ENCODE results near the gene IL1R2. TPM values are rescaled to one million over a fixed set of nuclear protein-coding genes. Genes with fewer than 3 reads are reported as not detected.

The IL1R2 gene
- total RNA-seq, 1 experiment from 2014 or later, result 10.1 TPM

- peak; percentile 97 to 98 for TF ChIP-seq CTCF (IDR thresholded peaks at IDR 0.05; ENCODE audit: insufficient read depth in 1 of 2, low read depth in 1 of 2, low read length in 1 of 2, severe bottlenecking in 1 of 2, unreplicated experiment in 1 of 2)
- BruUV-seq (replicated peaks), result no TSS peak
- ChIA-PET CTCF (interaction anchor here (0.6 to 2.4 kb wide), 15 partner anchors 14 to 565 kb away, joined by 3 to 41 read pairs (median 3); partner anchors contain the start of gene IL1R1), POLR2A (no interaction called here)
- no peak overlapping the region for H3K4me3 Mint-ChIP-seq (ENCODE audit: unreplicated experiment)
- Histone ChIP-seq H3K36me3 (ENCODE audit: control insufficient read depth, insufficient read depth, low read length) (no peaks in the 10 kb centered on the region; the same call in none of the 2 replicates), H3K4me1 (peaks cover 5% of the 10 kb centered on the region), H3K27me3 (replicated peaks; ENCODE audit: control insufficient read depth, insufficient read depth, low read length) (no peaks in the 10 kb centered on the region), H3K9me3 (no peaks in the 10 kb centered on the region), H3K4me3 (ENCODE audit: low read depth, low read length) (no peak overlapping the region)
- H3K36me3 Mint-ChIP-seq (ENCODE audit: insufficient read depth, unreplicated experiment), result peaks cover 5% of the 10 kb centered on the region
- no peaks in the 10 kb centered on the region for H3K27me3 Mint-ChIP-seq (ENCODE audit: insufficient read depth, unreplicated experiment)
- DNase-seq, result peak; percentile 88 to 90
- H3K27ac Mint-ChIP-seq (ENCODE audit: unreplicated experiment), result peak overlapping the region; percentile 35
- no peaks in the 10 kb centered on the region for H3K9me3 Mint-ChIP-seq (ENCODE audit: unreplicated experiment)
- H3K4me1 Mint-ChIP-seq (ENCODE audit: low read depth, unreplicated experiment), result peaks cover 5% of the 10 kb centered on the region
- intact Hi-C loops (cut with micrococcal nuclease; ENCODE audit: unreplicated experiment), result loop anchor here (1.0 to 5.0 kb wide), 6 partner anchors 87 to 422 kb away; partner anchors contain the start of gene IL18R1
Measured at GRCh38 chr2:102020596-102021170, 28.9 kb downstream of the IL1R2 start.

GRCh38 chr2:102021779-102022178 is 30.0 kb downstream of the IL1R2 start:
- TF ChIP-seq CTCF (IDR thresholded peaks at IDR 0.05; ENCODE audit: insufficient read depth in 1 of 2, low read depth in 1 of 2, low read length in 1 of 2, severe bottlenecking in 1 of 2, unreplicated experiment in 1 of 2), result no peak
- H3K36me3 Mint-ChIP-seq (ENCODE audit: insufficient read depth, unreplicated experiment), result peaks cover 5% of the 10 kb centered on the region
- Histone ChIP-seq H3K4me1 (peaks cover 5% of the 10 kb centered on the region), H3K36me3 (ENCODE audit: control insufficient read depth, insufficient read depth, low read length) (no peaks in the 10 kb centered on the region; the same call in none of the 2 replicates), H3K27me3 (replicated peaks; ENCODE audit: control insufficient read depth, insufficient read depth, low read length) (no peaks in the 10 kb centered on the region), H3K4me3 (ENCODE audit: low read depth, low read length) (no peak overlapping the region), H3K9me3 (no peaks in the 10 kb centered on the region)
- peaks cover 5% of the 10 kb centered on the region for H3K4me1 Mint-ChIP-seq (ENCODE audit: low read depth, unreplicated experiment)
- H3K4me3 Mint-ChIP-seq (ENCODE audit: unreplicated experiment), result no peak overlapping the region
- H3K9me3 Mint-ChIP-seq (ENCODE audit: unreplicated experiment), result no peaks in the 10 kb centered on the region
- ChIA-PET POLR2A (no interaction called here), CTCF (interaction anchor here (2.4 kb wide), 1 partner anchor 218 kb away, joined by 41 read pairs; no protein-coding TSS in a partner anchor)
- no peaks in the 10 kb centered on the region for H3K27me3 Mint-ChIP-seq (ENCODE audit: insufficient read depth, unreplicated experiment)
- intact Hi-C loops (cut with micrococcal nuclease; ENCODE audit: unreplicated experiment), result loop anchor here (2.0 to 5.0 kb wide), 3 partner anchors 86 to 421 kb away; no protein-coding TSS in a partner anchor
- no TSS peak for BruUV-seq (replicated peaks)
- no peak for DNase-seq
- no peak overlapping the region for H3K27ac Mint-ChIP-seq (ENCODE audit: unreplicated experiment)

GRCh38 chr2:102022884-102023539 is 31.3 kb downstream of the IL1R2 start:
- POLR2A ChIA-PET, result no interaction called here
- no peak for TF ChIP-seq CTCF (IDR thresholded peaks at IDR 0.05; ENCODE audit: insufficient read depth in 1 of 2, low read depth in 1 of 2, low read length in 1 of 2, severe bottlenecking in 1 of 2, unreplicated experiment in 1 of 2)
- Mint-ChIP-seq H3K9me3 (ENCODE audit: unreplicated experiment) (no peaks in the 10 kb centered on the region), H3K4me1 (ENCODE audit: low read depth, unreplicated experiment) (peaks cover 5% of the 10 kb centered on the region), H3K27ac (ENCODE audit: unreplicated experiment) (no peak overlapping the region), H3K36me3 (ENCODE audit: insufficient read depth, unreplicated experiment) (peaks cover 5% of the 10 kb centered on the region), H3K27me3 (ENCODE audit: insufficient read depth, unreplicated experiment) (no peaks in the 10 kb centered on the region), H3K4me3 (ENCODE audit: unreplicated experiment) (no peak overlapping the region)
- CTCF ChIA-PET, result no interaction called here
- Histone ChIP-seq H3K36me3 (ENCODE audit: control insufficient read depth, insufficient read depth, low read length) (no peaks in the 10 kb centered on the region; the same call in none of the 2 replicates), H3K27me3 (replicated peaks; ENCODE audit: control insufficient read depth, insufficient read depth, low read length) (no peaks in the 10 kb centered on the region), H3K9me3 (no peaks in the 10 kb centered on the region), H3K4me1 (peaks cover 5% of the 10 kb centered on the region), H3K4me3 (ENCODE audit: low read depth, low read length) (no peak overlapping the region)
- BruUV-seq (replicated peaks), result no TSS peak
- no peak for DNase-seq
- intact Hi-C loops (cut with micrococcal nuclease; ENCODE audit: unreplicated experiment), result loop anchor here (5.0 kb wide), 2 partner anchors 84 to 419 kb away; no protein-coding TSS in a partner anchor
